HG03469 (cell line): ENCODE measurements around the gene SCGB1D4.
"Not testable (repeated sequence)": the region's sequence is repeated elsewhere in the genome, so short reads cannot be mapped to it uniquely, and the experiment has no call there.

Source experiments
- ATAC-seq: cut with Tn5 transposase; IDR thresholded peaks from one replicate; pipeline ENCODE4 v1.9.1; 2021; ENCODE audit warnings: mild to moderate bottlenecking, moderate library complexity, moderate number of reproducible peaks; ENCODE audit not compliant: unreplicated experiment

Gene SCGB1D4

GRCh38 chr11:62298975-62299374 is at the start of gene SCGB1D4:
Gene SCGB1D4, minus strand, starts transcription at chr11:62299075. Its CDS starts 65 bp downstream, at chr11:62299010.
- no peak for ATAC-seq

- no peak for ATAC-seq
Measured at GRCh38 chr11:62345861-62346260, 47.0 kb upstream of the SCGB1D4 start.

GRCh38 chr11:62344210-62344609 is 45.3 kb upstream of the SCGB1D4 start:
- no peak for ATAC-seq

GRCh38 chr11:62343646-62344190 is 44.8 kb upstream of the SCGB1D4 start:
- not testable (repeated sequence) for ATAC-seq

- no peak for ATAC-seq
Measured at GRCh38 chr11:62341588-62341987, 42.7 kb upstream of the SCGB1D4 start.

GRCh38 chr11:62340269-62340901 is 41.5 kb upstream of the SCGB1D4 start:
- no peak for ATAC-seq

GRCh38 chr11:62338218-62338617 is 39.3 kb upstream of the SCGB1D4 start:
- no peak for ATAC-seq

- ATAC-seq = no peak
Measured at GRCh38 chr11:62337303-62338181, 38.7 kb upstream of the SCGB1D4 start, which contains the start of gene ASRGL1. Gene ASRGL1, plus strand, starts transcription at chr11:62337448. Its CDS starts 530 bp downstream, at chr11:62337978.

GRCh38 chr11:62336949-62337302 is 38.1 kb upstream of the SCGB1D4 start:
- not testable (repeated sequence) for ATAC-seq

- no peak for ATAC-seq
Measured at GRCh38 chr11:62333768-62334167, 34.9 kb upstream of the SCGB1D4 start.

GRCh38 chr11:62331264-62331663 is 32.4 kb upstream of the SCGB1D4 start:
- ATAC-seq = not testable (repeated sequence)

GRCh38 chr11:62327541-62327940 is 28.7 kb upstream of the SCGB1D4 start:
- not testable (repeated sequence) for ATAC-seq

GRCh38 chr11:62326719-62327118 is 27.8 kb upstream of the SCGB1D4 start:
- ATAC-seq = not testable (repeated sequence)

GRCh38 chr11:62325781-62326180 is 26.9 kb upstream of the SCGB1D4 start:
- ATAC-seq = not testable (repeated sequence)

GRCh38 chr11:62324731-62325556 is 26.1 kb upstream of the SCGB1D4 start:
- ATAC-seq = no peak

GRCh38 chr11:62322524-62322923 is 23.6 kb upstream of the SCGB1D4 start:
- ATAC-seq = no peak

GRCh38 chr11:62315431-62315830 is 16.6 kb upstream of the SCGB1D4 start:
- no peak for ATAC-seq

GRCh38 chr11:62309991-62310390 is 11.1 kb upstream of the SCGB1D4 start:
- ATAC-seq = no peak

- no peak for ATAC-seq
Measured at GRCh38 chr11:62307950-62308349, 9.1 kb upstream of the SCGB1D4 start.

- no peak for ATAC-seq
Measured at GRCh38 chr11:62306227-62306626, 7.4 kb upstream of the SCGB1D4 start.

- ATAC-seq = no peak
Measured at GRCh38 chr11:62295504-62295903, 3.4 kb downstream of the SCGB1D4 start.
